Fibroblast of skin of abdomen (primary cell): ENCODE data around the gene ADCYAP1R1.

Experiments used
- DNase-seq: peaks from one replicate; pipeline ENCODE4 v3.0.0-alpha.2; 2013

ADCYAP1R1 gene

DNA sequence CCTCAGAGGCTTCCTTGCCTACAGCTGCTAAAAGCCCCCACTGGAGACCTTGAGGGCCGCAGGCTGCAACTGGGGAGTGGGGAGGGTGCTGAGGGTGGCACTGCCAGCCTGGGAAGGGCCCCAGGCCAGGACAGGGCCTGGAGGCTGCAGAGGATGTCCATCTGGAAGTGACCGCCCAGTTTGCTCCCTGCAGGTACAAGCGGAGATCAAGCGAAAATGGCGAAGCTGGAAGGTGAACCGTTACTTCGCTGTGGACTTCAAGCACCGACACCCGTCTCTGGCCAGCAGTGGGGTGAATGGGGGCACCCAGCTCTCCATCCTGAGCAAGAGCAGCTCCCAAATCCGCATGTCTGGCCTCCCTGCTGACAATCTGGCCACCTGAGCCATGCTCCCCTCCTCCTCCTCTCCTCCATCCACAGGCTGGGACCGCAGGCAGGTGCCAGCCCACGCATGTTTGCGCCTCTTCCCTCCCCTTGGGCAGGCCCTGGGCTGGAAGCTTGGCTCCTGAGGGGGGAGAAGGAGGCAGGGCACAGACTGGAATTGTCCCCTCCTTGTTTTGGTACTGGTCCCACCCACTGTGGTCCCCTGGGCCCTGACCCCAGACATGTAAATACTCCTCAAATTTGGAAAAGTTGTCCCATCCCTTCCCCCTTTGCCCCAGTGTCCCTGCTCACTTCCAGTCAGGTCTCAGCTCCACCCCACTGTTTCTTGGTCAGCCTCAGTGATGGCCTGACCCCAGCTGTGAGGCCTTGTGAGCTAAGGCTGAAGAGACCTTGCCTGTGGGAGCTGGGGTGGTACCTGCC lies 54.4 kb downstream of the ADCYAP1R1 start:
- DNase-seq: no peak

- DNase-seq: no peak
Measured at GRCh38 chr7:31107106-31108090, 55.3 kb downstream of the ADCYAP1R1 start.

- no peak for DNase-seq
Measured at GRCh38 chr7:31108097-31108657, 56.1 kb downstream of the ADCYAP1R1 start.

- no peak for DNase-seq
Measured at GRCh38 chr7:31109751-31110150, 57.6 kb downstream of the ADCYAP1R1 start.

DNA sequence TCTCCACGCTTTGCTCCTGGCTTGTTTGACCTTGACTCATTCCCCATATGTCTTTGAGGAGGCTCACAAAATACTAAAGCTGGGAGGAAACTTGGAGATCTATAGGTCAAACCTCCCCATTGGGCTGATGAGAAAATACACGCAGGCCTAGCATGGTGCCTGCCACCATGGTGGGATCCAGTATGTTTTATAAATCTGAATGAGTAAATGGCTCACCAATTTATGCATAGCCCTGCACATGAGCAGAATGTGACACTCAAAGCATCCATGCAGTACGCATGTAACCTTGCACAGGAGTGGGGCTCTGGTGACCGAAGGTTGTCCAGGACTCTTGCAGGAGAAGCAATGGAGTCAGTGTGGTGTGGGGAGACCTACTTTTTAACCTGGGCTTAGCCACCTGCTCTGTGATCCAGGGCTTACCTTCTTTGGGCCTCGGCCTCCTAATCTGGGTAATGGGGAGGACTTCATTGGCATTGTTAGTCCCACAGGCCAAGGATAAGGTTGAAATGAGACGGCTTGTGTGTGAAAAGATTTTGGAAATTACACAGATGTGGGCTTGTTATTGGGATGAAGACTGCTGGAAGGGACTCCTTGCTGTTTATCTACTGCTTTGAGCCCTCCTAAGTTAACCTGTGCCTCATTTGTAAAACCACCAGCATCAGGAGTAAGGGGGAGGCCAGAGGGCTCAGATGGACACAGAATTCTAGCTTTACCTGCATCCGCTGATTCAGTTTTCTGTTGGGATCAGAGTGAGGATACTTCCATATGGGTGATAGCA lies 58.4 kb downstream of the ADCYAP1R1 start:
- DNase-seq: no peak

- DNase-seq: no peak
Measured at GRCh38 chr7:31111109-31111451, 59.0 kb downstream of the ADCYAP1R1 start.

DNA sequence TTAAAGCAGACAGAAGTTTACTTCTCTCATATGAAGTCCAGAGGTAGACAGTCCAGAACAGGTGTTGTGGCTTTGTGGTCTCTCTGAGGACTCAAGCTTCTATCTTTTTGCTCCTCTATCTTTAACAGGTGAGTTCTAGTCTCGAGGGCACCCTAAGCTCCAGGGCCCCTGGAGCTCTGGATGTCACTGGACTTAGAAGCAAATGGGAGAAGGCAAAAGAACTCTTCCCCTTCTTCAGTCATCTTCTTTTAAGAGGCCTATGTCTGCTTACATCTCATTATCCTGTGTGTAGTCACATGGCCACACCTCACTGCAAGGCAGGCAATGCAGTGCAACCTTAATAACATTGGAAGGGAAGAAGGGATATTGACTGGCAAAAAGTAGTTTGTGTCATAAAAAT lies 61.6 kb downstream of the ADCYAP1R1 start:
- DNase-seq: no peak

DNA sequence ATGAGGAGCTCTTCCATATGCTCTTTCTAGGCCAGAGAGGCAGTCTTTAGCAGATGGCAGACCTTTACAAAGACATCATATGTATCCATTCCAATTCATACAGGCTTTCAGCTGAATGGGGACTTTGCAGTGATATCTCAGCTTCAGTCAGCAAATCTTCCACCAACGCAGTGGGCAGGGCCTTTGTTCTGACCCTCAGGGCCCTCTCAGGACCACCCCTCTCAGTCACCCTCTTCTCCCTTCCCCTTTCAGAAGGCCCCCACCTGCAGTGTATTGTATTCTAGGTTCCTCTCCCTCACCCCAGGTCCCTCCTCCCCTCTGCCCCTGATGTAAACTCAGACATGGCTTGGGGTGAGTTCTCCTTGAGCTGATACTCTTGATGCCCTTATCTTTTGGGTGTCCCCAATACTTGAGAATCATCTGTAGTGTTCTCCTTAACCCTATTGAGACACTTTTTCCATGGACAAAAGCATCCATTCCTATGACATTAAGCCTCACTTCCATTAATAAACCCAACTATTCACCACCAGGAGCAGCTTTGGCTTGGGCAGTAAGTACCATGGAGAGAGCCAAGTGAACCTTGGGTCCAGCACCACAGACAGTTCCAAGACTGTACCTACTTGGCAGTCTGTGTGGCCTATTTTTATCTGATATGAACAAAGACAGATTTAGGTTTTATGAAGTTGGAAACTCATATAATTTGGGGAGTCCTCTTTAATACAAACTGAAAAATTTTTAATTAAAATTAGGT lies 62.7 kb downstream of the ADCYAP1R1 start:
- peak; percentile 48 for DNase-seq

DNA sequence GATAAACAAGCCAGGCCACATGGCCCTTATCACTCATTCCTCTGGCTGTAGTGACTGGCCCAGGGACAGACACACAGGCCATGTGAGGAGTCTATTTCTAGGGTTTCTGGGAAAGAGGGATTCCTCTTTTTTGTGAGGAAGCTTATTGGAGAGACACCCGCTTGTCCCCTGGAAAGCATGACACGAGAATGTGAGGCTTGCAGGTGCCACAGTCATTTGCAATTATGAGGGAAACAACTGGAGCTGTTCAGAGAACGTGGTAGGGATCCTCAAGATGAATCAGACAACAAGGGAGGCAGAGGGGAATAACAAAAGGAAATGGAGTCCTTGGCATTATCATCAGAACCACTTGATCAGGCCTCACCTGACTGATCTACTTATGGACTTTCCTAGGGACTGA lies 64.5 kb downstream of the ADCYAP1R1 start:
- no peak for DNase-seq

GRCh38 chr7:31119249-31119648 lies 67.1 kb downstream of the ADCYAP1R1 start:
- DNase-seq: no peak

GRCh38 chr7:31120800-31121513 lies 68.8 kb downstream of the ADCYAP1R1 start:
- DNase-seq: no peak

DNA sequence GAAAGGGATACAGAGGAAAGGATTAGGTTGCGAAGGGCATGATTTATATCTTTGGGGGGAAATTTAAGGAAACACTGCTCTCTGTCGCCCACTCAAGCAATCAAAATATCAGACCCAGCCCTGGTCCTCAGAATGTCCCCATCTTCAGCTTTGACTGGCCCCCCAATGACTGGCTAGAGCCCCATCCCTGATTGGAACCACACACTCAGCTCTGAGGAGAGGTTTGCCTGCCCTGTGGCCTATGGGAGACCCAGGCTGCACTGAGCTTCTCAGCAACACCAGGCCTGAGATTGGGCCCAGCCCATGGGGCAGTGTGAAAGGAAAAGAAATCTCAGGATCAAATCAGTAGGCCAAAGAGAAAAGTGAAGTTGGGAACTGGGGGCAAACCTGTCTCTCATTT lies 69.5 kb downstream of the ADCYAP1R1 start:
- no peak for DNase-seq

GRCh38 chr7:31122649-31123058 lies 70.5 kb downstream of the ADCYAP1R1 start:
- DNase-seq: peak; percentile 81

DNA sequence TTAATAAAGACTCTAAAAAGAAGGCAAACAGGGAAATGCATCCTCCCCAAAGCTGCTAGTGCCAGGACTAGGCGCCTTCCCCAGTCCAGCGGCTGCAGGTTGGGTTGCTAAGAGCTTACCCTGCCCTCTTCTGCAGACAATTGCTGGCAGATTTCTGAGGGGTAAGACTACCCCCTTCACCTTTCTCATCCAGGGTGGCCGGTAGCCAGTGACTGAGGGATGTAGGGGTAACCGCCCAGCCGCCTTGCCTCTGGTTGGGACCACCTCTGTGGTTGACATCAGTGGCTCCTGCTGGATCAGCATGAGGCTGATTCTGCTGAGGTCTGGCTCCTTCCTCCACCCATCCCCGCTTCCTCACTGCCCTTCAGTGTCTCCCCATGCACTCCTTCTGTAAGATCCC lies 71.2 kb downstream of the ADCYAP1R1 start:
- no peak for DNase-seq

GRCh38 chr7:31123726-31124125 lies 71.6 kb downstream of the ADCYAP1R1 start:
- DNase-seq: no peak

DNA sequence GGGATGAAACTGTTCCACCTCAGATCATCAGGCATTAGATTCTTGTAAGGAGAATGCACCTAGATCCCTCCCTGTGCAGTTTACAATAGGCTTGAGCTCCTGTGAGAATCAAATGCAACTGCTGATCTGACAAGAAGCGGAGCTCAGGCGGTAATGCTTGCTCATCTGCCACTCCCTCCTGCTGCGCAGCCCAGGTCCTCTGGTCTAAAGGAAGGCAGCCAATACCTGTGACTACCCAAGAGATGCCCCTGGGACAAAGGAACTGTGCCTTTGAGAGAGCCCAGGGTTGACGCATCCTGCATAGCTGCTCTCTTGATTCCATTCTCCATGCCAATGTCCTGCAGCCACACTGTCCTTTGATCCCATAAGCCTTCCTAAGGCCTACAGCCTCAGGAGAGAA lies 73.1 kb downstream of the ADCYAP1R1 start:
- DNase-seq: no peak

DNA sequence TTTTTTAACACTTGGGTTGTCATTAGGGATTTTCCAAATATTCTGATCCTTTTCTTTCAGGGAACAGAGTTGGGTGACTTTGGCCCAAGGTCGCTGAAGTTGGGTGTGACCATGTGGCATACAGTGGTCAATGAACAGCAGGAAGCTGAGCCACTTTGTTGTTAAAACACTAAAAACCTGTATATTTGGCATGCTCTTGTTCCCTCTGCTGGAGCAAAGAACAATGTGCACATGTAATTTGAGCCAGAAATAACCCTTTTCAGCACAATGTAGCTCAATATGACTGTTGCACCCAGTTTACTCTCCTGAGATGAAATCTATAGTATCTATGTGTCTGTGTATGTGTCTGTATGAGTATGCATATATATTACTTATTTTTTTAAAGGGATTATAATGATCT lies 74.9 kb downstream of the ADCYAP1R1 start:
- peak; percentile 13 for DNase-seq

DNA sequence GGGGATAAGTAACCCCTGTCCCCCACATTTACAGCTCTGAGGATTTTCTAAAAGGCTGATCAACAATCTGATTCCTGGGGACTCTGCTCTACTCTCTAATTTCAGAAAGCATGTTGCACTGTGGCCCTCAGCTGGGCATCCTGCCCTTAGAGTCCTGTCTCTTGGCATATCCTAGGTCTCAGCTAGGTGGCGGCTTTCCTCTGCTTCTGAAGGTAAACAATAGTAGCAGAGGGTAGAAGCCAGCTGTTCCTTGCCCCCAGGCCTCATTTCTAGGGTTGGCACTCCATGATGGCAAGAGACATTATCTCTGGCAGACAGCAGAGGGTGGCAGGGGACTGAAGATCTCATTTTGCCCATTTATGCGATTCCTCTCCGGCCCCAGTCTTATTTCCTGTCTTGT lies 77.0 kb downstream of the ADCYAP1R1 start:
- DNase-seq: no peak

GRCh38 chr7:31133497-31133896 lies 81.4 kb downstream of the ADCYAP1R1 start:
- DNase-seq: no peak

DNA sequence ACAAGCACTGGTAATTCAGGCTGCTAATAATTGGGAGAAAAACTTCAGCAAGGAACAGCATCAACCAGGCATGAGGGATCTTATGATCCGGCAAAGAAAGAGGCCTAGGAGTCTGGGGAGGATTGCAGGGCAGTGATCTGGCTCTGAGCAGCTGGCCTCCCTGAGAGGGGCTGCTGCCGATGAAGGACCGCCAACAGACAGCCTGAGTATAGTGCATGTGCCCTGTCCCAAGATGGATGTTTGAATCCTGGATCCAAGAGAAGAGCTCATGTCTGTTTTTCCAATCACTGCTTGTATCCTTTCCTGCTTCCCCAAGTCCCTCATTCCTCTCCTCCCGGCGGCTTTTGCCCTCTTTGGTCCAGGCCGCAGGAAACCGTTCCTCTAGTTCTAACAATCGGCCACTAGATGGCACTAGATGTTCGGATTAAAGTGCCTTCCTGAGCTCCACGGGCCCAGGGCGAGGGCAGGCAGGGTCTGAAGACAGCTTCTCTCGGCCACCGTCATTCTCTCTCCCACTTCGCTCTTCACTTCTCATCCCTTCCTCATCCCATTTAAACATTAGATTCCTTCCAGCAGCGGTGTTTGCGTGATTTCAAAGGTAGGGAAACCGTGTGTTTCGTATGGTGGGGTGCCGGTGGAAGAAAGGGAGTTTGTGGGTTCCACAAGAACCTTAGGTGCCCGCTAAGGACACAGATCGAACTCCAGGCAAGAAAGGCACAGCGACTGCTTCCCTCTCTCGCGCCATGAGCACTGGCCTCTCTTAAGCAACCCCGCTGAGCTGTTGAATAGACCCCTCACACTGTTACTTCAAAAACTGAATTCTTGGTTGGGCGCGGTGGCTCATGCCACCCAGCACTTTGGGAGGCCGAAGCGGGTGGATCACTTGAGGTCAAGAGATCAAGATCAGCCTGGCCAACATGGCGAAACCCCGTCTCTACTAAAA lies 82.4 kb downstream of the ADCYAP1R1 start:
- peak; percentile 67 for DNase-seq
